Colonic mucosa (tissue), 4 donors: ENCODE results near the gene AAR2. TPM values are rescaled to one million over a fixed set of nuclear protein-coding genes. Genes with fewer than 3 reads are reported as not detected.

Source experiments
- DNase-seq: peaks from one replicate; pipeline ENCODE4 v3.0.0-alpha.2; 2020
- H3K27ac ChIP-seq: fragments of 200-600 bp; one replicate; pipeline ENCODE4 v1.8.0; 2021
- H3K27me3 ChIP-seq: fragments of 200-600 bp; one replicate; pipeline ENCODE4 v1.8.0; 2021
- H3K36me3 ChIP-seq: fragments of 200-600 bp; one replicate; pipeline ENCODE4 v1.8.0; 2021
- H3K4me1 ChIP-seq: fragments of 200-600 bp; one replicate; pipeline ENCODE4 v1.8.0; 2021; ENCODE audit warnings: mild to moderate bottlenecking
- H3K4me3 ChIP-seq: fragments of 200-600 bp; one replicate; pipeline ENCODE4 v1.8.0; 2021
- H3K9ac ChIP-seq, 2 donors: one replicate each; pipeline ENCODE4 v1.7.0; 2013; ENCODE audit warnings: control low read depth in 2 of 2, low read depth in 2 of 2, low read length in 2 of 2
- H3K9me3 ChIP-seq: fragments of 200-600 bp; one replicate; pipeline ENCODE4 v1.8.0; 2021
- CTCF ChIP-seq: fragments of 200-600 bp; IDR thresholded peaks from one replicate; pipeline ENCODE4 v1.8.0; 2022; ENCODE audit warnings: antibody characterized with exemption, mild to moderate bottlenecking
- intact Hi-C: fragments of 100-400 bp; cut with DNase I; formaldehyde crosslinking; loops from one replicate; pipeline ENCODE4 v1.14.1; 2022
- total RNA-seq, 2 donors: library from RNA; stranded (reverse); fragmentation: NEBNext Ultra II Directional in 1 of 2; extraction: Animal tissue kit (Norgen Biotek cat#: 25700) in 1 of 2; gene quantifications; one replicate each; pipeline ENCODE4 v1.2.1, GENCODE V29; 2021
- donor health status: healthy.
- donor health status: DM: no; HTN: no; CAD: no.
- donor health status: DM: no; HTN: no; CAD: no.

The AAR2 gene
- total RNA-seq, 2 donors from 2014 or later = 16.1 to 19.9 TPM

- no peaks in the 10 kb centered on the region for H3K36me3 ChIP-seq
- peaks cover 42% of the 10 kb centered on the region for H3K27me3 ChIP-seq
- intact Hi-C loops = no loop called here
- TF ChIP-seq CTCF = no peak
- H3K4me1 ChIP-seq = no peaks in the 10 kb centered on the region
- no peak for DNase-seq
- no peak overlapping the region for H3K9ac ChIP-seq
- no peaks in the 10 kb centered on the region for H3K9me3 ChIP-seq
- H3K27ac ChIP-seq = no peak overlapping the region
- H3K4me3 ChIP-seq = no peak overlapping the region
Observed at GRCh38 chr20:36304786-36305495, 68.7 kb downstream of the AAR2 start.

- no peak within 1 kb of the TSS for H3K4me3 ChIP-seq
- no peaks in the 10 kb centered on the region for H3K36me3 ChIP-seq
- peak within 1 kb of the TSS in 1 of 2 donors; percentile 24 for H3K9ac ChIP-seq
- no peak within 1 kb of the TSS for H3K27ac ChIP-seq
- intact Hi-C loops = no loop called here
- no peaks in the 10 kb centered on the region for H3K9me3 ChIP-seq
- no peak for TF ChIP-seq CTCF
- H3K27me3 ChIP-seq = peaks cover 42% of the 10 kb centered on the region
- no peaks in the 10 kb centered on the region for H3K4me1 ChIP-seq
- no peak for DNase-seq
Observed at GRCh38 chr20:36305602-36306551, 69.6 kb downstream of the AAR2 start, which contains the start of gene DLGAP4. Gene DLGAP4, plus strand, starts transcription at chr20:36306339. Its CDS starts 125,379 bp downstream, at chr20:36431718.

Other genes with a start within 250 kb of the AAR2 start
- 10 to 100 TPM; 40.3 to 59.2 TPM for gene EPB41L1, start 81.7 kb upstream of the AAR2 start, total RNA-seq
- 10 to 100 TPM; 43.1 to 48.6 TPM for gene DLGAP4, start 69.9 kb downstream of the AAR2 start, total RNA-seq